GM10266 (cell line): Measurements from ENCODE around the gene PTPRT.

ENCODE experiments used
- DNase-seq: peaks from one replicate; pipeline ENCODE4 v3.0.0; 2012; ENCODE audit errors: extremely low spot score
- CTCF ChIP-seq: IDR thresholded peaks from 2 replicates; pipeline ENCODE4 v1.5.1; 2012; ENCODE audit warnings: mild to moderate bottlenecking, low read depth; ENCODE audit not compliant: control insufficient read depth, insufficient read depth; ENCODE audit errors: missing control alignments

The PTPRT gene

GRCh38 chr20:42085366-42085765 is 1104.3 kb downstream of the PTPRT start:
- no peak for DNase-seq
- no peak for TF ChIP-seq CTCF

- DNase-seq: no peak
- TF ChIP-seq CTCF: no peak
These were observed 1106.4 kb downstream of the PTPRT start for GRCh38 chr20:42083280-42083679.

GRCh38 chr20:42082611-42083010 is 1107.1 kb downstream of the PTPRT start:
- no peak for TF ChIP-seq CTCF
- DNase-seq: no peak

GRCh38 chr20:42080956-42081355 is 1108.8 kb downstream of the PTPRT start:
- no peak for TF ChIP-seq CTCF
- DNase-seq: no peak

GRCh38 chr20:42074944-42075343 is 1114.8 kb downstream of the PTPRT start:
- TF ChIP-seq CTCF: no peak
- no peak for DNase-seq

GRCh38 chr20:42067596-42067995 is 1122.1 kb downstream of the PTPRT start:
- DNase-seq: no peak
- TF ChIP-seq CTCF: no peak

- no peak for TF ChIP-seq CTCF
- no peak for DNase-seq
These were observed 1122.5 kb downstream of the PTPRT start for GRCh38 chr20:42067174-42067573.

- no peak for DNase-seq
- no peak for TF ChIP-seq CTCF
These were observed 1126.6 kb downstream of the PTPRT start for GRCh38 chr20:42063141-42063540.
